ENCODE results near the gene JUN.

GRCh38 chr1:58773406-58773840 is 10.4 kb downstream of the JUN start:
- TF ChIP-seq, protein P1, sequence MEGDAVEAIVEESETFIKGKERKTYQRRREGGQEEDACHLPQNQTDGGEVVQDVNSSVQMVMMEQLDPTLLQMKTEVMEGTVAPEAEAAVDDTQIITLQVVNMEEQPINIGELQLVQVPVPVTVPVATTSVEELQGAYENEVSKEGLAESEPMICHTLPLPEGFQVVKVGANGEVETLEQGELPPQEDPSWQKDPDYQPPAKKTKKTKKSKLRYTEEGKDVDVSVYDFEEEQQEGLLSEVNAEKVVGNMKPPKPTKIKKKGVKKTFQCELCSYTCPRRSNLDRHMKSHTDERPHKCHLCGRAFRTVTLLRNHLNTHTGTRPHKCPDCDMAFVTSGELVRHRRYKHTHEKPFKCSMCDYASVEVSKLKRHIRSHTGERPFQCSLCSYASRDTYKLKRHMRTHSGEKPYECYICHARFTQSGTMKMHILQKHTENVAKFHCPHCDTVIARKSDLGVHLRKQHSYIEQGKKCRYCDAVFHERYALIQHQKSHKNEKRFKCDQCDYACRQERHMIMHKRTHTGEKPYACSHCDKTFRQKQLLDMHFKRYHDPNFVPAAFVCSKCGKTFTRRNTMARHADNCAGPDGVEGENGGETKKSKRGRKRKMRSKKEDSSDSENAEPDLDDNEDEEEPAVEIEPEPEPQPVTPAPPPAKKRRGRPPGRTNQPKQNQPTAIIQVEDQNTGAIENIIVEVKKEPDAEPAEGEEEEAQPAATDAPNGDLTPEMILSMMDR (IDR thresholded peaks at IDR 0.05): no peak
- TF ChIP-seq POLR2AphosphoS5 (IDR thresholded peaks at IDR 0.05): no peak

All from breast epithelium (tissue), 3 donors.